MM.1S (cell line): Measurements from ENCODE around the gene BCAS3.

ENCODE experiments used
- EZH2 ChIP-seq: fragments of 300-600 bp; sonication (generic); optimal IDR thresholded peaks from 2 replicates; pipeline ENCODE3; 2017; ENCODE audit warnings: low read depth, mild to moderate bottlenecking, antibody characterized with exemption, low read length, mixed read lengths
- TF ChIP-seq, protein P1 (sequence below): fragments of 300-600 bp; sonication (generic); IDR thresholded peaks from 2 replicates; pipeline ENCODE4 v1.5.1; 2016; ENCODE audit warnings: antibody characterized with exemption, low read length, mixed read lengths

DNA sequence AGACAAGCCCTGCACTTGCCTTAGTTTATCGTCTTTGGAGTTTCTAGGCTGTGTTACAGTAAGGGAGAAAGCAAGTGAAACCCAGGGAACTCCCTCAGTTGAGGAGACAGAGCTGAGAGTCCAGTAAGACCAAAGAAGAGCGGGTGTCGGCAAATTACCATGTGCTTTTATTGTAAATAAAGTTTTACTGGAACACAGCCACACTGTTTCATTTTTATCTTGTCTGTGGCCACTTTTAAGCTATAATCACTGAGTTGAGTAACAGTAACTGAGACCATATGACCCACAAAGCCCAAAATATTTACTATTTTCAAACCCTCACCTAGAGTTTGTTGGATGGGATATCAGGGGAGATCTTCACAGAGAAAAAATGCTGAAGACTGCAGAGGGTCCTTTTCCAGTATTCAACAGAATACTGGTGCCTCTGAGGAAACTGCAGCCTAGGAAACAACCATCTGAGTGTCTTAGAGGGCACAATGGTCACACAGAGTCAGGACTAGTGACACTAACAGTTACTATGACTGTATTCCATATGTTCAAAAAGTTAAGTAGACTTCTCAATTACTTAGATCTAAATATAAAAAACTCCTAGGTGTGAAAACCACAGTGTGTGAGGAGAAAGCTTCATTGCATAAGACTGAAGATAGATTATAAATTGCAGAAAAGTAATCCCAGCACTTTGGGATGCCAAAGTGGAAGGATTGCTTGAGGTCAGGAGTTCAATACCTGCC is 370.9 kb downstream of the BCAS3 start:
- TF ChIP-seq, protein P1, sequence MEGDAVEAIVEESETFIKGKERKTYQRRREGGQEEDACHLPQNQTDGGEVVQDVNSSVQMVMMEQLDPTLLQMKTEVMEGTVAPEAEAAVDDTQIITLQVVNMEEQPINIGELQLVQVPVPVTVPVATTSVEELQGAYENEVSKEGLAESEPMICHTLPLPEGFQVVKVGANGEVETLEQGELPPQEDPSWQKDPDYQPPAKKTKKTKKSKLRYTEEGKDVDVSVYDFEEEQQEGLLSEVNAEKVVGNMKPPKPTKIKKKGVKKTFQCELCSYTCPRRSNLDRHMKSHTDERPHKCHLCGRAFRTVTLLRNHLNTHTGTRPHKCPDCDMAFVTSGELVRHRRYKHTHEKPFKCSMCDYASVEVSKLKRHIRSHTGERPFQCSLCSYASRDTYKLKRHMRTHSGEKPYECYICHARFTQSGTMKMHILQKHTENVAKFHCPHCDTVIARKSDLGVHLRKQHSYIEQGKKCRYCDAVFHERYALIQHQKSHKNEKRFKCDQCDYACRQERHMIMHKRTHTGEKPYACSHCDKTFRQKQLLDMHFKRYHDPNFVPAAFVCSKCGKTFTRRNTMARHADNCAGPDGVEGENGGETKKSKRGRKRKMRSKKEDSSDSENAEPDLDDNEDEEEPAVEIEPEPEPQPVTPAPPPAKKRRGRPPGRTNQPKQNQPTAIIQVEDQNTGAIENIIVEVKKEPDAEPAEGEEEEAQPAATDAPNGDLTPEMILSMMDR = no peak
- TF ChIP-seq EZH2 = no peak
